Measurements from ENCODE around the gene CNIH1. TPM values are rescaled to one million over a fixed set of nuclear protein-coding genes. Genes with fewer than 3 reads are reported as not detected.
"Not testable (repeated sequence)": the region's sequence is repeated elsewhere in the genome, so short reads cannot be mapped to it uniquely, and the experiment has no call there.

The CNIH1 gene
- total RNA-seq, 4 donors from 2014 or later = 73.4 to 176 (median 136) TPM

- no peaks in the 10 kb centered on the region for H3K36me3 ChIP-seq
- no peak overlapping the region for H3K27ac ChIP-seq
- ATAC-seq (no peak), DNase-seq (no peak)
- intact Hi-C loops (cut with DNase I; ENCODE audit: low total_unique reads) (no loop called here), in situ Hi-C loops (cut with MboI; ENCODE audit: low sequenced_read_pairs in 4 of 4) (no loop called here)
- H3K4me1 ChIP-seq = no peaks in the 10 kb centered on the region
- H3K9me3 ChIP-seq = no peaks in the 10 kb centered on the region
- no peak overlapping the region for H3K4me3 ChIP-seq
- TF ChIP-seq CTCF (IDR thresholded peaks at IDR 0.05 in 4 of 5, conservative IDR thresholded peaks at IDR 0.05 in 1 of 5) (no peak), POLR2A (IDR thresholded peaks at IDR 0.05) (no peak)
- H3K27me3 ChIP-seq = no peaks in the 10 kb centered on the region
These were observed 17.9 kb upstream of the CNIH1 start for GRCh38 chr14:54459106-54459505.

- H3K4me1 ChIP-seq; ATAC-seq; H3K27ac ChIP-seq; DNase-seq; in situ Hi-C loops (cut with MboI; ENCODE audit: low sequenced_read_pairs in 4 of 4); H3K27me3 ChIP-seq; H3K4me3 ChIP-seq; intact Hi-C loops (cut with DNase I; ENCODE audit: low total_unique reads); H3K9me3 ChIP-seq; H3K36me3 ChIP-seq: not testable (repeated sequence)
These were observed 17.4 kb upstream of the CNIH1 start for GRCh38 chr14:54458536-54458935.

- Histone ChIP-seq H3K4me1 (no peaks in the 10 kb centered on the region), H3K27me3 (no peaks in the 10 kb centered on the region), H3K4me3 (no peak overlapping the region), H3K36me3 (no peaks in the 10 kb centered on the region), H3K27ac (no peak overlapping the region), H3K9me3 (no peaks in the 10 kb centered on the region)
- ATAC-seq = no peak
- in situ Hi-C loops (cut with MboI; ENCODE audit: low sequenced_read_pairs in 4 of 4) (no loop called here), intact Hi-C loops (cut with DNase I; ENCODE audit: low total_unique reads) (no loop called here)
- TF ChIP-seq CTCF (IDR thresholded peaks at IDR 0.05 in 4 of 5, conservative IDR thresholded peaks at IDR 0.05 in 1 of 5) = no peak
- no peak for DNase-seq
These were observed 16.4 kb upstream of the CNIH1 start for GRCh38 chr14:54457609-54457996.

- DNase-seq; H3K36me3 ChIP-seq; H3K27me3 ChIP-seq; in situ Hi-C loops (cut with MboI; ENCODE audit: low sequenced_read_pairs in 4 of 4); intact Hi-C loops (cut with DNase I; ENCODE audit: low total_unique reads); H3K27ac ChIP-seq; ATAC-seq; H3K9me3 ChIP-seq; H3K4me1 ChIP-seq; H3K4me3 ChIP-seq: not testable (repeated sequence)
These were observed 15.8 kb upstream of the CNIH1 start for GRCh38 chr14:54456820-54457608.

- no peak overlapping the region for H3K27ac ChIP-seq
- H3K27me3 ChIP-seq = no peaks in the 10 kb centered on the region
- intact Hi-C loops (cut with DNase I; ENCODE audit: low total_unique reads) = no loop called here
- no peaks in the 10 kb centered on the region for H3K36me3 ChIP-seq
- no peaks in the 10 kb centered on the region for H3K4me1 ChIP-seq
- no peak overlapping the region for H3K4me3 ChIP-seq
- no peak for DNase-seq
- TF ChIP-seq POLR2A (IDR thresholded peaks at IDR 0.05) = no peak
- TF ChIP-seq CTCF (IDR thresholded peaks at IDR 0.05 in 4 of 5, conservative IDR thresholded peaks at IDR 0.05 in 1 of 5) = no peak
- H3K9me3 ChIP-seq = no peaks in the 10 kb centered on the region
- no peak for ATAC-seq
- in situ Hi-C loops (cut with MboI; ENCODE audit: low sequenced_read_pairs in 4 of 4) = no loop called here
These were observed 14.2 kb upstream of the CNIH1 start for GRCh38 chr14:54455363-54455762.

- DNase-seq; H3K9me3 ChIP-seq; H3K4me1 ChIP-seq; H3K27ac ChIP-seq; in situ Hi-C loops (cut with MboI; ENCODE audit: low sequenced_read_pairs in 4 of 4); intact Hi-C loops (cut with DNase I; ENCODE audit: low total_unique reads); H3K27me3 ChIP-seq; H3K4me3 ChIP-seq; ATAC-seq; H3K36me3 ChIP-seq: not testable (repeated sequence)
These were observed 12.8 kb upstream of the CNIH1 start for GRCh38 chr14:54453990-54454389.
